ENCODE data around the gene DCLK1.

- no peak for TF ChIP-seq POLR2AphosphoS5 (IDR thresholded peaks at IDR 0.05; ENCODE audit: low read depth, low read length)
- TF ChIP-seq TAF1 (IDR thresholded peaks at IDR 0.05; ENCODE audit: borderline replicate concordance, insufficient read depth, low read length): no peak
- TF ChIP-seq REST (IDR thresholded peaks at IDR 0.05; ENCODE audit: insufficient read depth in 1 of 2, low read depth in 2 of 2, low read length in 2 of 2): no peak
- no peak for TF ChIP-seq SIN3A (IDR thresholded peaks at IDR 0.05; ENCODE audit: borderline replicate concordance, insufficient read depth, low read length)
- TF ChIP-seq FOXP2 (optimal IDR thresholded peaks at IDR 0.05; ENCODE audit: borderline replicate concordance, extremely low read depth, extremely low read length, insufficient read depth): no peak
These were observed 272.5 kb downstream of the DCLK1 start for GRCh38 chr13:35858665-35859064.
